Measurements from ENCODE around the gene HTRA3.

GRCh38 chr4:8279321-8280157, 10.0 kb downstream of the HTRA3 start:
- TF ChIP-seq CTCF (IDR thresholded peaks at IDR 0.05) (no peak), MAX (CRISPR knock-in tag; IDR thresholded peaks at IDR 0.05) (no peak), ATF3 (CRISPR knock-in tag; conservative IDR thresholded peaks at IDR 0.05) (no peak), RELA (CRISPR knock-in tag; IDR thresholded peaks at IDR 0.05; ENCODE audit: borderline replicate concordance) (no peak), PRDM15 (CRISPR knock-in tag; IDR thresholded peaks at IDR 0.05) (no peak), SP1 (CRISPR knock-in tag; conservative IDR thresholded peaks at IDR 0.05) (no peak), ZBTB43 (CRISPR knock-in tag; IDR thresholded peaks at IDR 0.05) (no peak), ZNF263 (CRISPR knock-in tag; IDR thresholded peaks at IDR 0.05; ENCODE audit: low read depth) (no peak), CREB1 (CRISPR knock-in tag; IDR thresholded peaks at IDR 0.05) (no peak), FOXK1 (CRISPR knock-in tag; IDR thresholded peaks at IDR 0.05) (no peak), NR1H2 (CRISPR knock-in tag; IDR thresholded peaks at IDR 0.05) (no peak), NFYB (CRISPR knock-in tag; conservative IDR thresholded peaks at IDR 0.05; ENCODE audit: low read depth) (no peak), CDX4 (CRISPR knock-in tag; IDR thresholded peaks at IDR 0.05; ENCODE audit: borderline replicate concordance) (no peak), ELF4 (CRISPR knock-in tag; IDR thresholded peaks at IDR 0.05; ENCODE audit: low read depth) (no peak)
